Measurements from ENCODE around the gene COX20. TPM values are rescaled to one million over a fixed set of nuclear protein-coding genes. Genes with fewer than 3 reads are reported as not detected.

The COX20 gene, protein sequence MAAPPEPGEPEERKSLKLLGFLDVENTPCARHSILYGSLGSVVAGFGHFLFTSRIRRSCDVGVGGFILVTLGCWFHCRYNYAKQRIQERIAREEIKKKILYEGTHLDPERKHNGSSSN
- total RNA-seq (10 to 100 TPM; 35.7 to 36.2 TPM), polyA plus RNA-seq (47.0 TPM)

DNA sequence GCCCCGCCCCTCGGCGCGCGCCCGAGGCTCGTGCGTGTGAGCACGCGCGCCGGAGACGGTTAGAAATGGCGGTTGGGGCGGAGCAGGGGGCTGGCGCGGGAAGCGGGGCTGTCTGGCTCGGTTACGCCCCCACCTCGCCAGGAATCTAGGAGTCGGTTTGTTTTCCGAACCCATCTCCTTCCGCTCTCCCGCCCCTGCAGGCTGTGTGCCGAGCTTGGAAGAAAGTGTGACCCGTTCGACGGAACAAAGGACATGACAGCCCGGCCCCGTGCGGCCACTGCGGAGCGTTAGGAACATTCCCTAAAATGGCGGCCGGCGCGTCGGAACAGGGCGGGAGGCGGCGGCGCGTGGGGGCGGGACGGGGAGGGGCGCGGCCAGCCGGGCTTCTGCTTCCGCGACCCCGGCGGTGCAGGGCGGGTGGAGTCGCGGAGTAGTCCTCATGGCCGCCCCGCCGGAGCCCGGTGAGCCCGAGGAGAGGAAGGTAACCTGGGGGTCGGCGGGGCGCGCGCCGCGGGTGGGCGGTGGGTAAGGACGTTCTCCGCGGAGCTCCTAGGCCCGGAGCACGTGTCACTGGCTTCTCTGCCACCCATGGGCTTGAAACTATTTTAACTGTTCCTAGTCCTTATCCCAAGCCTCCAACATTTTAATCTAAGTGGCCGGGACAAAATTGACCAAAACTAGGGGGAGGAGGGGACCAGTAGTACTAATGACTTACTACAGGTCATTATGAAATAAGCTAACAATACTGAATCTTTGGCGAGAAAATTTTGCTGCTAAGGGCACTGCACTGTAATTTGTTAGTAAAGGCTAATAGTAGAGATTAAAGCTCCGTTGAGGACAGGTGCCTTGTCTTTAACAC lies at the start of gene COX20:
Gene COX20, plus strand, starts transcription at position 383 of the 859 bp plus-strand sequence. Its CDS starts 57 bp downstream, at position 440.
- H3K9me3 ChIP-seq (ENCODE audit: low read length): no peaks in the 10 kb centered on the region
- peak within 1 kb of the TSS; percentile 96 for H3K4me3 ChIP-seq (ENCODE audit: low read length)

DNA sequence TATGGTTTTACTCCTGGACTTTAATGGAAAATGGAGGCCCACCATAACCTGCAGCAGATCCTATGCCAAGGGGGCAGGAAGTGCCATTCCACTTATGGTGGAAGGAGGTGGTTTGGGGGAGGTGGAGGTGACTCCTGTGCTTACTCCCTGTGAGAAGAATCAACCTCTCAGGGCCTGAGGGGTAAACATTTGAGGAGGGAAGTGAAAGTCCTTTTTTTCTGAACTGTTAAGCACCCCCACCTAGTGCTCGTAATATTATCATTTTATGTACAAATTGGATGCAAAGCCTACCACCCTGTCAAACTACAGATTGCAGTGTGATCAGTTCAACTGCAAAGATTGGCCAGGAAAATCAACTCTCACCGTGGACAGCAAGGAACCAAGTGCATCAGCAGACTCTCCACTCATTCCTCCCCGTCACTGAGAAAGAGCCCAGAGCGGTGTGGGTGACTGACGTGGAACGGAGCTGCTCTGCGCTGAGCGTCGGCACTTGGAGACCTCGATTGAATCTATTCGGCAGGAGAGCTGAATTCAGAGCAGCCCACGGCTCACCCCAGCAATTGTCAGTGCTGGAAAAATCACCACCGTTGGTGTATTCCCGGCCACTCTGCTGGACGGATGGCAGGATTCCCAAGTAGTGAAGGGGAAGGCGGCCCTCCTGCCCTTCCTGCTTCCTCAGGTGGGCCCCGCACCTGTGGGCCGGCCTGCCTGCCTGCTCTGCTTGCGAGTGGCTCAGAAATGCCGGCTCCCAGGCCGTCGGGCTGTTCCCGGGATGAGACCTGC lies 46.8 kb upstream of the COX20 start:
- ChIA-PET CTCF (no interaction called here), POLR2A (no interaction called here)
- Histone ChIP-seq H3K9me3 (ENCODE audit: low read length) (no peaks in the 10 kb centered on the region), H3K27ac (ENCODE audit: low read depth, low read length) (no peak overlapping the region), H3K4me1 (ENCODE audit: insufficient read depth, low read length) (no peaks in the 10 kb centered on the region), H3K27me3 (ENCODE audit: insufficient read depth, low read length, poor library complexity, severe bottlenecking) (no peaks in the 10 kb centered on the region), H3K4me3 (ENCODE audit: low read length) (no peak overlapping the region), H3K36me3 (ENCODE audit: insufficient read depth, low read length) (no peaks in the 10 kb centered on the region)
- Mint-ChIP-seq H3K27ac (no peak overlapping the region), H3K4me1 (no peaks in the 10 kb centered on the region), H3K4me3 (no peak overlapping the region), H3K9me3 (no peaks in the 10 kb centered on the region), H3K27me3 (no peaks in the 10 kb centered on the region), H3K36me3 (no peaks in the 10 kb centered on the region)
- DNase-seq: no peak

More for the DNA sequence above, at the start of gene COX20:
- H3K36me3 Mint-ChIP-seq: peaks cover 11 to 39% (median 11%) of the 10 kb centered on the region in 3 donors
- peak within 1 kb of the TSS; percentile 96 to 100 (median 99) for H3K27ac Mint-ChIP-seq
- ChIA-PET POLR2A (interaction anchor here (0.7 to 5.8 kb wide), 18 partner anchors 9 to 788 kb away, joined by 3 to 322 read pairs (median 6); partner anchors contain the start of genes CATSPERE, DESI2 and HNRNPU), CTCF (interaction anchor here (0.7 to 5.6 kb wide), 14 partner anchors 12 to 208 kb away, joined by 3 to 95 read pairs (median 6); partner anchors contain the start of gene HNRNPU)
- peaks cover 45 to 56% (median 52%) of the 10 kb centered on the region in 3 donors for H3K4me1 Mint-ChIP-seq
- DNase-seq: peak; percentile 81 to 95 (median 91)
- H3K36me3 ChIP-seq (ENCODE audit: insufficient read depth, low read length): no peaks in the 10 kb centered on the region
- H3K9me3 Mint-ChIP-seq: no peaks in the 10 kb centered on the region
- H3K27ac ChIP-seq (ENCODE audit: low read depth, low read length): peak within 1 kb of the TSS; percentile 98
- H3K4me3 Mint-ChIP-seq: peak within 1 kb of the TSS; percentile 88 to 100 (median 99)
- no peaks in the 10 kb centered on the region for H3K27me3 ChIP-seq (ENCODE audit: insufficient read depth, low read length, poor library complexity, severe bottlenecking)
- peaks cover 44% of the 10 kb centered on the region for H3K4me1 ChIP-seq (ENCODE audit: insufficient read depth, low read length)
- H3K27me3 Mint-ChIP-seq: peaks cover 0 to 1% of the 10 kb centered on the region in 2 donors

DNA sequence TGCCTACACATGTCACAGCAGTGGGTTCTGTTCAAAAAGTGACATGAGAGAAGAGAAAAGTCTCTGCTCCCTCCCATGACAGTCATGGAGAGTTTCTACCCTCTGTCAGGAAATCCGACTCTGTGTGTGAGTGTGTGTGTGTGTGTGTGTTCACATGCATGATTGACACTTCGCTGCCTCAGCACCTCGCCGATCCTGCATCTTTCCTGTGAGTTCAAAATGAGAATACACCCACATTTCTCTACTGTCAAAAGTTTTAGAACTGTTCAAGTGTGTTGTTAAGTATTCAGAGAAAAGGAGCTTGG lies 46.2 kb upstream of the COX20 start:
- Histone ChIP-seq H3K4me1 (ENCODE audit: insufficient read depth, low read length) (no peaks in the 10 kb centered on the region), H3K27me3 (ENCODE audit: insufficient read depth, low read length, poor library complexity, severe bottlenecking) (no peaks in the 10 kb centered on the region), H3K36me3 (ENCODE audit: insufficient read depth, low read length) (no peaks in the 10 kb centered on the region), H3K27ac (ENCODE audit: low read depth, low read length) (no peak overlapping the region), H3K4me3 (ENCODE audit: low read length) (no peak overlapping the region), H3K9me3 (ENCODE audit: low read length) (no peaks in the 10 kb centered on the region)
- H3K4me3 Mint-ChIP-seq: no peak overlapping the region
- H3K9me3 Mint-ChIP-seq: no peaks in the 10 kb centered on the region
- no peaks in the 10 kb centered on the region for H3K36me3 Mint-ChIP-seq
- POLR2A ChIA-PET: no interaction called here
- H3K4me1 Mint-ChIP-seq: no peaks in the 10 kb centered on the region
- H3K27ac Mint-ChIP-seq: no peak overlapping the region
- no peaks in the 10 kb centered on the region for H3K27me3 Mint-ChIP-seq
- CTCF ChIA-PET: interaction anchor here (1.2 kb wide), 1 partner anchor 254 kb away, joined by 3 read pairs; no protein-coding TSS in a partner anchor
- DNase-seq: no peak

DNA sequence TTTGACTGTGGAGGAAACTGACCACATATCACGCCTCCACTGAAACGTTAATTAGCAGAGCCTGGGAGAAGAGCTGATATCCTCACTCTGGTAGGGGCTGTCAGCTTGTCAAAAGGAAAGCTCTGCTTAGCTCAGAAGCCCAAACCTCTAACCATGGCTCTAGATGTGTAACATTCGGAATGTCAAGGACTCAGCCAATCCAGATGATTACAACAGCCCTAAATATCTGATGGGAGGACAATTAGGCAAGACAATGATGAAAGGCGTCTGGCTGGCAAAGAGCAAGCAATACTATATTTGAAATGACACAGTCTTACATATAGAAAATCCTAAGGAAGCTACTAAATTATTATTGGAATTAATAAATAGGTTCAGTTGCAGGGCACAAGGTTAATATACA lies 45.7 kb upstream of the COX20 start:
- H3K36me3 Mint-ChIP-seq: no peaks in the 10 kb centered on the region
- Histone ChIP-seq H3K36me3 (ENCODE audit: insufficient read depth, low read length) (no peaks in the 10 kb centered on the region), H3K4me3 (ENCODE audit: low read length) (no peak overlapping the region), H3K27me3 (ENCODE audit: insufficient read depth, low read length, poor library complexity, severe bottlenecking) (no peaks in the 10 kb centered on the region), H3K4me1 (ENCODE audit: insufficient read depth, low read length) (no peaks in the 10 kb centered on the region), H3K27ac (ENCODE audit: low read depth, low read length) (no peak overlapping the region), H3K9me3 (ENCODE audit: low read length) (no peaks in the 10 kb centered on the region)
- no peak for DNase-seq
- ChIA-PET CTCF (interaction anchor here (1.2 kb wide), 1 partner anchor 253 kb away, joined by 3 read pairs; no protein-coding TSS in a partner anchor), POLR2A (no interaction called here)
- no peaks in the 10 kb centered on the region for H3K9me3 Mint-ChIP-seq
- no peaks in the 10 kb centered on the region for H3K27me3 Mint-ChIP-seq
- H3K4me3 Mint-ChIP-seq: no peak overlapping the region
- H3K4me1 Mint-ChIP-seq: no peaks in the 10 kb centered on the region
- H3K27ac Mint-ChIP-seq: no peak overlapping the region

DNA sequence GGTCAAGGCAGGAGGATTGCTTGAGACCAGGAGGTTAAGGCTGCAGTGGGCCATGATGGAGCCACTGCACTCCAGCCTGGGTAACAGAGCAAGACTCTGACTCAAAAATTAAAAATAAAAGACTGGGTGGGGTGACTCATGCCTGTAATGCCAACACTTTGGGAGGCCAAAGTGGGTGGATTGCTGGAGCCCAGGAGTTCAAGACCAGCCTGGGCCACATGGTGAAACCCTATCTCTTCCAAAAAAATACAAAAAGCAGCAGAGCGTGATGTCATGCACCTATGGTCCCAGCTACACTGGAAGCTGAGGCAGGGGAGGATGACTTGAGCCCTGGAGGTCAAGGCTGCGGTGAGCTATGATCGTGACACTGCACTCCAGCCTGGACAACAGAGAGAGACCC lies 44.4 kb upstream of the COX20 start:
- H3K27me3 ChIP-seq (ENCODE audit: insufficient read depth, low read length, poor library complexity, severe bottlenecking): no peaks in the 10 kb centered on the region
- H3K27me3 Mint-ChIP-seq: no peaks in the 10 kb centered on the region
- H3K27ac Mint-ChIP-seq: no peak overlapping the region
- no peaks in the 10 kb centered on the region for H3K4me1 ChIP-seq (ENCODE audit: insufficient read depth, low read length)
- H3K9me3 ChIP-seq (ENCODE audit: low read length): no peaks in the 10 kb centered on the region
- no peak overlapping the region for H3K4me3 Mint-ChIP-seq
- no peaks in the 10 kb centered on the region for H3K36me3 ChIP-seq (ENCODE audit: insufficient read depth, low read length)
- CTCF ChIA-PET: interaction anchor here (1.5 kb wide), 1 partner anchor 10 kb away, joined by 3 read pairs; no protein-coding TSS in a partner anchor
- DNase-seq: no peak
- no peak overlapping the region for H3K27ac ChIP-seq (ENCODE audit: low read depth, low read length)
- H3K36me3 Mint-ChIP-seq: no peaks in the 10 kb centered on the region
- no peaks in the 10 kb centered on the region for H3K9me3 Mint-ChIP-seq
- H3K4me1 Mint-ChIP-seq: no peaks in the 10 kb centered on the region
- POLR2A ChIA-PET: no interaction called here
- H3K4me3 ChIP-seq (ENCODE audit: low read length): no peak overlapping the region

DNA sequence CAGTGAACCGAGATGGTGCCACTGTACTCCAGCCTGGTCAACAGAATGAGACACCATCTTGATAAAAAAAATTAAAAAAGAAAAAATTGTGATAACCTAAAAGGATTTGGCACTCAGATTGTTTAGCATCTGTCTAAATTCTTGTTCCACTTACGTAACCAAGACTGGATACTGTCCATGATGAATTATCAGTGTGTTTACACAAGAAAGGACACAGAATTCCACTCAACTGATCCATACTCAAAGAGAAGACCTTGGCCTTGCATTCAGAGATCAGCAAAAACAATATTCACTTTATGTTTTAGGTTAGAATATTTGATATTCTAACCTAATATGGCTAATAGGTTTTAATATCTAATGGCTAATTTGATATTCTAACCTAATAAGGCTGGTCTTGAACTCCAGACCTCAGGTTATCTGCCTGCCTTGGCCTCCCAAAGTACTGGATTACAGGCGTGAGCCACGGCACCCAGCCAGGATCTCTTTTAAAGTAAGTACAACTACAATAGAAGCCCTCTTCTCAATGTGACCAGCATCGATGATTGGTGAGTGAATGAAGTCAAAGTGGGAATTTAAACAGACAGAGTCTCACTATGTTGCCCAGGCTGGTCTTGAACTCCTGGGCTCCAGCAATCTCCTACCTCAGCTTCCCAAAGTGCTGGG lies 43.1 kb upstream of the COX20 start:
- ChIA-PET POLR2A (no interaction called here), CTCF (interaction anchor here (1.1 kb wide), 1 partner anchor 188 kb away, joined by 3 read pairs; no protein-coding TSS in a partner anchor)
- Mint-ChIP-seq H3K27me3 (peaks cover 0 to 5% of the 10 kb centered on the region in 2 donors), H3K9me3 (no peaks in the 10 kb centered on the region), H3K4me1 (no peaks in the 10 kb centered on the region), H3K4me3 (no peak overlapping the region), H3K27ac (no peak overlapping the region), H3K36me3 (no peaks in the 10 kb centered on the region)
- no peaks in the 10 kb centered on the region for H3K9me3 ChIP-seq (ENCODE audit: low read length)
- H3K27me3 ChIP-seq (ENCODE audit: insufficient read depth, low read length, poor library complexity, severe bottlenecking): no peaks in the 10 kb centered on the region
- H3K36me3 ChIP-seq (ENCODE audit: insufficient read depth, low read length): no peaks in the 10 kb centered on the region
- H3K27ac ChIP-seq (ENCODE audit: low read depth, low read length): no peak overlapping the region
- no peak for DNase-seq
- no peak overlapping the region for H3K4me3 ChIP-seq (ENCODE audit: low read length)
- H3K4me1 ChIP-seq (ENCODE audit: insufficient read depth, low read length): no peaks in the 10 kb centered on the region

DNA sequence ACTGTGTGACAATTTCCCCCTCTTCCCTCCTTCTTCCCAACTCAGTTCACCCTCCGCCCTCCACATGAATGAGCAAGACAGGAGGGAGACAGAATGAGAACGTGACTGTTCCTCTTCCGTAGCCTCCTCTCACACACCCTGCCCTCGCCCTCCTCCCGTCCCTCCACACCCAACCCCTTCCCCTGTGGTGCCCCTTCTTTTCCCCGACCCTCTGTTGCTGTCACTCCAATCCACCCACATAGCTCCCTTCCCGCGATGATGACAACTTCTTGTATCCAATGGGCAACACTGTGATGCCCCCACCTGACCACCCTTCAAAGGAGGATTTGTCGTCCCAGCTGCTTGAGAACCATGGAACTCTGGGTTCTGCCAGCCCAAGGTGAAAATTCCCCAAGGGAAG lies 41.4 kb upstream of the COX20 start:
- peaks cover 0 to 13% of the 10 kb centered on the region in 2 donors for H3K27me3 Mint-ChIP-seq
- POLR2A ChIA-PET: no interaction called here
- H3K9me3 Mint-ChIP-seq: no peaks in the 10 kb centered on the region
- H3K4me1 Mint-ChIP-seq: no peaks in the 10 kb centered on the region
- H3K27me3 ChIP-seq (ENCODE audit: insufficient read depth, low read length, poor library complexity, severe bottlenecking): no peaks in the 10 kb centered on the region
- H3K36me3 Mint-ChIP-seq: no peaks in the 10 kb centered on the region
- no peak overlapping the region for H3K27ac ChIP-seq (ENCODE audit: low read depth, low read length)
- H3K9me3 ChIP-seq (ENCODE audit: low read length): no peaks in the 10 kb centered on the region
- H3K36me3 ChIP-seq (ENCODE audit: insufficient read depth, low read length): no peaks in the 10 kb centered on the region
- H3K4me3 Mint-ChIP-seq: no peak overlapping the region
- H3K4me1 ChIP-seq (ENCODE audit: insufficient read depth, low read length): no peaks in the 10 kb centered on the region
- H3K4me3 ChIP-seq (ENCODE audit: low read length): no peak overlapping the region
- no peak overlapping the region for H3K27ac Mint-ChIP-seq
- no peak for DNase-seq
- CTCF ChIA-PET: interaction anchor here (0.7 to 1.1 kb wide), 3 partner anchors 8 to 248 kb away, joined by 4 to 5 read pairs (median 4); no protein-coding TSS in a partner anchor

Measured in CD8-positive, alpha-beta memory T cell (primary cell).